ENCODE results near the gene BAX. TPM values are rescaled to one million over a fixed set of nuclear protein-coding genes. Genes with fewer than 3 reads are reported as not detected.

The BAX gene
- total and polyA plus RNA-seq, 2 of the 13 experiments (the other 11 are each of a cell fraction or from before 2014, with no cell fraction given), result 139 to 176 TPM

DNA sequence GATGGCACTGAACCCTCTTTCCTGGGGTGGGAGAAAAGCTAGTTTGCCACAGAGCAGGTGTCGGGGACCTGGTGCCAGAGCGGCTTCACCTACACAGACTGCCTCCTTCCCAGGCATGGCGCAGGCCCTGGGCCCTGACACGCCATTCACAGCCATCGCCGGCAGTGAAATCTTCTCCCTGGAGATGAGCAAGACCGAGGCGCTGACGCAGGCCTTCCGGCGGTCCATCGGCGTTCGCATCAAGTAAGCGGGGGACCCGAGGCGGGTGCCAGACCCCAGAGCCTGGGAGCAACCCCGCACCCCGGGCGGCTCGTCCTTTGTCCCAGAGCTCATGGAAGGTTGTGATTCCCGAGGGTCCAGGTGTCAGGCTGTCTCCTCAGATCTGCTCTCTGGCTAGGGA, 52.2 kb downstream of the BAX start (continued):
- TF ChIP-seq HDAC1 (CRISPR knock-in tag; IDR thresholded peaks at IDR 0.05), result no peak
- TF ChIP-seq, protein P1, sequence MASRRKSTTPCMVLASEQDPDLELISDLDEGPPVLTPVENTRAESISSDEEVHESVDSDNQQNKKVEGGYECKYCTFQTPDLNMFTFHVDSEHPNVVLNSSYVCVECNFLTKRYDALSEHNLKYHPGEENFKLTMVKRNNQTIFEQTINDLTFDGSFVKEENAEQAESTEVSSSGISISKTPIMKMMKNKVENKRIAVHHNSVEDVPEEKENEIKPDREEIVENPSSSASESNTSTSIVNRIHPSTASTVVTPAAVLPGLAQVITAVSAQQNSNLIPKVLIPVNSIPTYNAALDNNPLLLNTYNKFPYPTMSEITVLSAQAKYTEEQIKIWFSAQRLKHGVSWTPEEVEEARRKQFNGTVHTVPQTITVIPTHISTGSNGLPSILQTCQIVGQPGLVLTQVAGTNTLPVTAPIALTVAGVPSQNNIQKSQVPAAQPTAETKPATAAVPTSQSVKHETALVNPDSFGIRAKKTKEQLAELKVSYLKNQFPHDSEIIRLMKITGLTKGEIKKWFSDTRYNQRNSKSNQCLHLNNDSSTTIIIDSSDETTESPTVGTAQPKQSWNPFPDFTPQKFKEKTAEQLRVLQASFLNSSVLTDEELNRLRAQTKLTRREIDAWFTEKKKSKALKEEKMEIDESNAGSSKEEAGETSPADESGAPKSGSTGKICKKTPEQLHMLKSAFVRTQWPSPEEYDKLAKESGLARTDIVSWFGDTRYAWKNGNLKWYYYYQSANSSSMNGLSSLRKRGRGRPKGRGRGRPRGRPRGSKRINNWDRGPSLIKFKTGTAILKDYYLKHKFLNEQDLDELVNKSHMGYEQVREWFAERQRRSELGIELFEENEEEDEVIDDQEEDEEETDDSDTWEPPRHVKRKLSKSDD (CRISPR knock-in tag; IDR thresholded peaks at IDR 0.05; ENCODE audit: low read depth), result no peak
- no peak for TF ChIP-seq ZNF282 (IDR thresholded peaks at IDR 0.05; ENCODE audit: partially characterized antibody)

DNA sequence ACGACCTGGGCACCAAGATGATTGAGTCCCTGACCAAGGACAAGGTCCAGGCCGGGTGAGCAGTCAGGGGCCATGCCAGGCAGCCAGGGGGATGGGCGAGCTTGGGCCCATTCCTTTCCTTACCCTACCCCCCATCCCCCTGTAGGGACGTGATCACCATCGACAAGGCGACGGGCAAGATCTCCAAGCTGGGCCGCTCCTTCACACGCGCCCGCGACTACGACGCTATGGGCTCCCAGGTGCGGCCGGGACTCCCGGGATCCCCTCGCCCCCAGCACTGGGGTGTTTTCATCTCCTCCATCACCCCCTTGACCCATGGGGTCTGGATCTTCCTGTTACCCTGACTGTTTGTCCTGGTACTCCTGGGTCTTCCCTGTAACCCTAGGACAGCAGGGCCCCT, 55.2 kb downstream of the BAX start:
- FAIRE-seq (no peak), DNase-seq (ENCODE audit: low spot score) (no peak), ATAC-seq (no peak)
- in situ Hi-C loops (cut with HindIII; ENCODE audit: extremely low pct_ligation_motif_present, low pct_unique_long_range_greater_than_20kb), result no loop called here
- peaks cover 21 to 67% of the 10 kb centered on the region in 2 experiments for H3K36me3 ChIP-seq (replicated peaks in 1 of 2; ENCODE audit: control insufficient read depth in 1 of 2, insufficient read depth in 2 of 2, low read length in 2 of 2)
- BruUV-seq (replicated peaks), result no TSS peak
- WGBS (ENCODE audit: low lambda C conversion rate), result 97% methylated on average over 17 of the region's 18 CpGs
- H2AFZ ChIP-seq (ENCODE audit: low read length), result no peak overlapping the region
- no peaks in the 10 kb centered on the region for H3K9me3 ChIP-seq (ENCODE audit: low read length)
- no peak overlapping the region for H3K27ac ChIP-seq (ENCODE audit: extremely low read length, insufficient read depth, low read length)
- no peaks in the 10 kb centered on the region for H3K4me1 ChIP-seq (ENCODE audit: insufficient read depth, low read length)
- no peak overlapping the region for H3K4me2 ChIP-seq (ENCODE audit: low read depth, low read length)
- H3K27me3 ChIP-seq (ENCODE audit: control insufficient read depth in 1 of 2, insufficient read depth in 2 of 2, low read length in 2 of 2), result no peaks in the 10 kb centered on the region
- ChIA-PET POLR2A (no interaction called here), CTCF (ENCODE audit: low intra/inter-chr PET ratio, low total read pairs) (no interaction called here)
- no peaks in the 10 kb centered on the region for H3K79me2 ChIP-seq (ENCODE audit: insufficient read depth, low read length)
- no peaks in the 10 kb centered on the region for H4K20me1 ChIP-seq (ENCODE audit: insufficient read depth, low read length)
- no peak overlapping the region for H3K4me3 ChIP-seq (replicated peaks in 1 of 3; ENCODE audit: insufficient read depth in 1 of 3, low read depth in 2 of 3, low read length in 3 of 3)
- intact Hi-C loops (cut with micrococcal nuclease; ENCODE audit: unreplicated experiment), result no loop called here
- H3K9ac ChIP-seq (ENCODE audit: insufficient read depth, low read depth, low read length), result no peak overlapping the region
- no peak for TF ChIP-seq CREB1 (IDR thresholded peaks at IDR 0.05)
- TF ChIP-seq CREB1 (CRISPR knock-in tag; IDR thresholded peaks at IDR 0.05), result no peak
- no peak for TF ChIP-seq ZNF543 (CRISPR knock-in tag; IDR thresholded peaks at IDR 0.05)
- no peak for TF ChIP-seq TBX3 (IDR thresholded peaks at IDR 0.05; ENCODE audit: borderline replicate concordance)
- TF ChIP-seq KDM6A (CRISPR knock-in tag; IDR thresholded peaks at IDR 0.05; ENCODE audit: low read depth), result no peak
- TF ChIP-seq, protein P2, sequence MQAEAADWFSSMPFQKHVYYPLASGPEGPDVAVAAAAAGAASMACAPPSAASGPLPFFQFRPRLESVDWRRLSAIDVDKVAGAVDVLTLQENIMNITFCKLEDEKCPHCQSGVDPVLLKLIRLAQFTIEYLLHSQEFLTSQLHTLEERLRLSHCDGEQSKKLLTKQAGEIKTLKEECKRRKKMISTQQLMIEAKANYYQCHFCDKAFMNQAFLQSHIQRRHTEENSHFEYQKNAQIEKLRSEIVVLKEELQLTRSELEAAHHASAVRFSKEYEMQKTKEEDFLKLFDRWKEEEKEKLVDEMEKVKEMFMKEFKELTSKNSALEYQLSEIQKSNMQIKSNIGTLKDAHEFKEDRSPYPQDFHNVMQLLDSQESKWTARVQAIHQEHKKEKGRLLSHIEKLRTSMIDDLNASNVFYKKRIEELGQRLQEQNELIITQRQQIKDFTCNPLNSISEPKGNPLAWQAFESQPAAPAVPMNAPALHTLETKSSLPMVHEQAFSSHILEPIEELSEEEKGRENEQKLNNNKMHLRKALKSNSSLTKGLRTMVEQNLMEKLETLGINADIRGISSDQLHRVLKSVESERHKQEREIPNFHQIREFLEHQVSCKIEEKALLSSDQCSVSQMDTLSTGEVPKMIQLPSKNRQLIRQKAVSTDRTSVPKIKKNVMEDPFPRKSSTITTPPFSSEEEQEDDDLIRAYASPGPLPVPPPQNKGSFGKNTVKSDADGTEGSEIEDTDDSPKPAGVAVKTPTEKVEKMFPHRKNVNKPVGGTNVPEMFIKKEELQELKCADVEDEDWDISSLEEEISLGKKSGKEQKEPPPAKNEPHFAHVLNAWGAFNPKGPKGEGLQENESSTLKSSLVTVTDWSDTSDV (CRISPR knock-in tag; IDR thresholded peaks at IDR 0.05), result no peak
- no peak for TF ChIP-seq ZNF670 (CRISPR knock-in tag; IDR thresholded peaks at IDR 0.05; ENCODE audit: borderline replicate concordance)
- no peak for TF ChIP-seq ADNP (CRISPR knock-in tag; IDR thresholded peaks at IDR 0.05)
- TF ChIP-seq FOXP1 (IDR thresholded peaks at IDR 0.05), result no peak
- no peak for TF ChIP-seq FOXP1 (CRISPR knock-in tag; IDR thresholded peaks at IDR 0.05)
- TF ChIP-seq YEATS4 (CRISPR knock-in tag; IDR thresholded peaks at IDR 0.05; ENCODE audit: borderline replicate concordance), result no peak
- no peak for TF ChIP-seq ZNF225 (CRISPR knock-in tag; IDR thresholded peaks at IDR 0.05)
- TF ChIP-seq ZNF292 (CRISPR knock-in tag; IDR thresholded peaks at IDR 0.05; ENCODE audit: borderline replicate concordance, low read depth), result no peak
- TF ChIP-seq, protein P3, sequence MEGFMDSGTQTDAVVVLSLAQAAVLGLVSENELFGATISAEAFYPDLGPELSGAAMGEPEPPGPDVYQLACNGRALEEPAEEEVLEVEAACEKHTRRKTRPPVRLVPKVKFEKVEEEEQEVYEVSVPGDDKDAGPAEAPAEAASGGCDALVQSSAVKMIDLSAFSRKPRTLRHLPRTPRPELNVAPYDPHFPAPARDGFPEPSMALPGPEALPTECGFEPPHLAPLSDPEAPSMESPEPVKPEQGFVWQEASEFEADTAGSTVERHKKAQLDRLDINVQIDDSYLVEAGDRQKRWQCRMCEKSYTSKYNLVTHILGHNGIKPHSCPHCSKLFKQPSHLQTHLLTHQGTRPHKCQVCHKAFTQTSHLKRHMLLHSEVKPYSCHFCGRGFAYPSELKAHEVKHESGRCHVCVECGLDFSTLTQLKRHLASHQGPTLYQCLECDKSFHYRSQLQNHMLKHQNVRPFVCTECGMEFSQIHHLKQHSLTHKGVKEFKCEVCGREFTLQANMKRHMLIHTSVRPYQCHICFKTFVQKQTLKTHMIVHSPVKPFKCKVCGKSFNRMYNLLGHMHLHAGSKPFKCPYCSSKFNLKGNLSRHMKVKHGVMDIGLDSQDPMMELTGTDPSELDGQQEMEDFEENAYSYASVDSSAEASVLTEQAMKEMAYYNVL (CRISPR knock-in tag; IDR thresholded peaks at IDR 0.05; ENCODE audit: borderline replicate concordance), result no peak
- TF ChIP-seq ZNF792 (CRISPR knock-in tag; IDR thresholded peaks at IDR 0.05), result no peak
- no peak for TF ChIP-seq NPAS2 (CRISPR knock-in tag; IDR thresholded peaks at IDR 0.05; ENCODE audit: borderline replicate concordance)
